ENCODE measurements around the gene SPRED2. TPM values are rescaled to one million over a fixed set of nuclear protein-coding genes. Genes with fewer than 3 reads are reported as not detected.

SPRED2 gene
- total and polyA plus RNA-seq, 2 experiments from 2014 or later, result 19.7 to 20.3 TPM

DNA sequence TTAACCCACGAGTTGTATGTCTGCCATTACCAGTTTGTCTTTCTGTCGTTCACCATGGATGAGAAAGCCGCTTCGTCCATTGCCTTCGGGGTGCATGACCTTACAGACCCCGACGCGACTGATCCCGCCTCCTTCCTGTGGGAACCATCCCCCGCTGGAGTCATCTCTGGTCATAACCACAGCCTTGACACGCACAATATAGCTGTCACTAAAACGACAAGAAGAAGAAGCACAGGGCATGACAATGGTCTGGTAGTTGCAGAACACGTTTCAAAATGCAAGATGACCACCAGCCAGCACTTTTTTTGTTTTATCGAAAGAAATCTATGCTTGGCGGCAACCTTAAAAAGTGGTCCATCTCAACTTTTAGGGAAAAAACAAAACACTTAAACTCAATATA is 87.7 kb downstream of the SPRED2 start:
- Histone ChIP-seq H3K36me3 (ENCODE audit: low read depth) (0 out of 2 replicates have a peak, but pooled peaks cover 3% of the 10 kb centered on the region), H3K27me3 (replicated peaks; ENCODE audit: insufficient read depth) (no peaks in the 10 kb centered on the region), H3K4me2 (ENCODE audit: unreplicated experiment) (no peak overlapping the region), H3K9ac (no peak overlapping the region), H3K4me1 (ENCODE audit: insufficient read depth) (peaks cover 20% of the 10 kb centered on the region), H3K9me3 (ENCODE audit: low read depth) (no peaks in the 10 kb centered on the region), H4K20me1 (ENCODE audit: insufficient read depth) (no peaks in the 10 kb centered on the region), H3K79me2 (ENCODE audit: insufficient read depth) (peaks cover 92% of the 10 kb centered on the region), H3K9me2 (ENCODE audit: insufficient read depth) (0 out of 2 replicates have a peak, but pooled peaks cover 5% of the 10 kb centered on the region), H3K4me3 (no peak overlapping the region), H3K27ac (no peak overlapping the region), H3F3A (ENCODE audit: insufficient read depth) (peaks cover 21% of the 10 kb centered on the region), H2AFZ (no peak overlapping the region)
- TF ChIP-seq EZH2phosphoT487 (IDR thresholded peaks at IDR 0.05; ENCODE audit: insufficient read depth, low read depth), result no peak
- no peak for TF ChIP-seq EZH2 (IDR thresholded peaks at IDR 0.05; ENCODE audit: insufficient read depth, poor library complexity, severe bottlenecking)
- 84 to 89% methylated on average over 15 of the region's 15 CpGs for WGBS, 2 experiments (ENCODE audit: low coverage in 1 of 2, low lambda C conversion rate in 2 of 2, missing lambda C conversion rate in 2 of 2)
- DNase-seq, result no peak
- in situ Hi-C loops (cut with MboI), result no loop called here

DNA sequence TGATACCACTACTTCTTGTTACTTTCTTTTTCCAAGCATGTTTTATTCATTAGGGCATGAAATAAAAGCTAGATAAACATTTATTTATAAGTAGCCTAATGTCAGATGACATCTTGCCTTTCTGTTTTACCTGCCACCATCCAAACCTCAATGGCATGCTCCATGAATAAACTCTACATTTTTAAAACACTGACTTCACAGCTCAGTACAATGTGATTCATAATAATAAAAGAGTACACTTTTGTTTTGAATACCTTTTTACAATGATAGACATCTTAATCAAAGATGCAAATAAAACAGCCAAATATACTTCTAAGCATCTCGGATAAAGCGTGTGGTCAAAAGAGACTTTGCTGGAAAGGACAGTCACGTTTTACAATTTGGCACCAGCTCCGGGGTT is 88.2 kb downstream of the SPRED2 start:
- no peaks in the 10 kb centered on the region for H3K9me3 ChIP-seq (ENCODE audit: low read depth)
- no peaks in the 10 kb centered on the region for H4K20me1 ChIP-seq (ENCODE audit: insufficient read depth)
- H3K4me1 ChIP-seq (ENCODE audit: insufficient read depth), result peaks cover 15% of the 10 kb centered on the region
- H3K36me3 ChIP-seq (ENCODE audit: low read depth), result 0 out of 2 replicates have a peak, but pooled peaks cover 3% of the 10 kb centered on the region
- H3F3A ChIP-seq (ENCODE audit: insufficient read depth), result peaks cover 18% of the 10 kb centered on the region
- H2AFZ ChIP-seq, result no peak overlapping the region
- TF ChIP-seq EZH2phosphoT487 (IDR thresholded peaks at IDR 0.05; ENCODE audit: insufficient read depth, low read depth), result no peak
- DNase-seq, result no peak
- H3K9me2 ChIP-seq (ENCODE audit: insufficient read depth), result 0 out of 2 replicates have a peak, but pooled peaks cover 5% of the 10 kb centered on the region
- H3K4me3 ChIP-seq, result no peak overlapping the region
- no peaks in the 10 kb centered on the region for H3K27me3 ChIP-seq (replicated peaks; ENCODE audit: insufficient read depth)
- 95 to 96% methylated on average over 4 of the region's 4 CpGs for WGBS, 2 experiments (ENCODE audit: low coverage in 1 of 2, low lambda C conversion rate in 2 of 2, missing lambda C conversion rate in 2 of 2)
- in situ Hi-C loops (cut with MboI), result no loop called here
- peaks cover 87% of the 10 kb centered on the region for H3K79me2 ChIP-seq (ENCODE audit: insufficient read depth)
- no peak overlapping the region for H3K4me2 ChIP-seq (ENCODE audit: unreplicated experiment)
- H3K9ac ChIP-seq, result no peak overlapping the region
- no peak overlapping the region for H3K27ac ChIP-seq

DNA sequence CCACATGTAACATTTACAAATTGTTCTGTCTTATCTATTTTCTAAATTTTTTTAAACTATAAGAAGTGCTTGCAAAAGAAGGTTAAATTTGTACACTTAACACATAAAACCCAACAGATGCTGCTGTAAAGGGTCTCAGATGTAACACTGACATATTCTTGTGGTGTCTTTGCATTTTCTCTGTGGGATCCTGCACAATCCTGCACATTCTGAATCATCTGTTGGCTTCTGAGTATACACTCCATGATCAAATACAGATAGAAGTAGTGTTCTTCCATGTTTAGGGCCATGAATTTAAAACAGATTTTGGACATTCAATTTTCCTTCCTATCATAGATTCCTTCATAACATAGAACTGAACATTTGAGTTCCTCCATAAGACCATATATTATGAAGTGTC is 89.0 kb downstream of the SPRED2 start:
- peaks cover 79% of the 10 kb centered on the region for H3K79me2 ChIP-seq (ENCODE audit: insufficient read depth)
- peak; percentile 17 for DNase-seq
- 0 out of 2 replicates have a peak, but pooled peaks cover 5% of the 10 kb centered on the region for H3K9me2 ChIP-seq (ENCODE audit: insufficient read depth)
- H3K27me3 ChIP-seq (replicated peaks; ENCODE audit: insufficient read depth), result no peaks in the 10 kb centered on the region
- H3K27ac ChIP-seq, result no peak overlapping the region
- H3F3A ChIP-seq (ENCODE audit: insufficient read depth), result peaks cover 18% of the 10 kb centered on the region
- TF ChIP-seq EZH2phosphoT487 (IDR thresholded peaks at IDR 0.05; ENCODE audit: insufficient read depth, low read depth), result no peak
- TF ChIP-seq EZH2 (IDR thresholded peaks at IDR 0.05; ENCODE audit: insufficient read depth, poor library complexity, severe bottlenecking), result no peak
- 0 out of 2 replicates have a peak, but pooled peaks cover 3% of the 10 kb centered on the region for H3K36me3 ChIP-seq (ENCODE audit: low read depth)
- in situ Hi-C loops (cut with MboI), result no loop called here
- peaks cover 14% of the 10 kb centered on the region for H3K4me1 ChIP-seq (ENCODE audit: insufficient read depth)
- no peak overlapping the region for H3K9ac ChIP-seq
- H3K4me2 ChIP-seq (ENCODE audit: unreplicated experiment), result no peak overlapping the region
- H3K9me3 ChIP-seq (ENCODE audit: low read depth), result no peaks in the 10 kb centered on the region
- H4K20me1 ChIP-seq (ENCODE audit: insufficient read depth), result no peaks in the 10 kb centered on the region
- no peak overlapping the region for H3K4me3 ChIP-seq
- H2AFZ ChIP-seq, result no peak overlapping the region

DNA sequence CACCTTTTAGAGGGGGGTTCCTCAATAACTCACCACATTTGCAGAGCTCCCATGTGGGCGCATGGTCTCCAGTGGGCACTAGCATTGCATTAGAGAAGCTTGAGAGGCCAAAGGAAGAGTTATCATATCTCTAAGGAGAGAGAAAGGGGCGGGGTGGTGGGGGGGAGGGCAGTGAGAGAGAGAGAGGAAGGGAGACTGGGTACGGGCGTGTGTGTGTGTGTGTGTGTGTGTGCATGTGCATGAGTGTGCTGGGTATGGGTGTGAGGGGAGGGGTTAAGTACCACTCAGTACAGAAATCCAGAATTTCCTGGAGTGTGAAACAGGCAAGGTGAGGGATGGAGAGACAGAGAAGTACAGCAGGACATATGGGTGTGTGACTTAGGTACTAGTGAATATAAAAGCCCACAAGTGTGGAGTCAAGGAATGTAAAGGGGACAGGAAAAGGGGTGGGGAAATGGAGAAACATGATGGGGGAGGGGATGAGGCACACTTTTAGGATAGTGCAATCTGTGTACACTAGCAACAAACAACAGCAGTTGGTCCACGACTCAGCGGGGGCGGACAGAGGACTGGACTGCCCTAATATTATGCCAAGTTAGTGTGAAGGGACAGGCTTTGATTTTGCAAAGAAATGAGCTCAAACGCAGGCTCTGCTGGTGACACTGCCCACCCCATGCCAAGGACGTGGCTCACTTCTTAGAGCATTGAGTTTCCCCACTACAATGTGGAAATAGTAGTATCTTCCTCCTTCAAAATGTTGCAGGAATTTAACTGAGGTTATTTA is 91.3 kb downstream of the SPRED2 start:
- no peak overlapping the region for H3K27ac ChIP-seq
- in situ Hi-C loops (cut with MboI), result no loop called here
- DNase-seq, result no peak
- H2AFZ ChIP-seq, result no peak overlapping the region
- WGBS, 2 experiments (ENCODE audit: low coverage in 1 of 2, low lambda C conversion rate in 2 of 2, missing lambda C conversion rate in 2 of 2), result 87 to 95% methylated on average over 6 to 9 of the region's 9 CpGs
- no peaks in the 10 kb centered on the region for H3K9me3 ChIP-seq (ENCODE audit: low read depth)
- TF ChIP-seq EZH2 (IDR thresholded peaks at IDR 0.05; ENCODE audit: insufficient read depth, poor library complexity, severe bottlenecking) (no peak), EZH2phosphoT487 (IDR thresholded peaks at IDR 0.05; ENCODE audit: insufficient read depth, low read depth) (no peak)
- no peaks in the 10 kb centered on the region for H4K20me1 ChIP-seq (ENCODE audit: insufficient read depth)
- 0 out of 2 replicates have a peak, but pooled peaks cover 3% of the 10 kb centered on the region for H3K36me3 ChIP-seq (ENCODE audit: low read depth)
- H3K9ac ChIP-seq, result no peak overlapping the region
- H3F3A ChIP-seq (ENCODE audit: insufficient read depth), result peaks cover 18% of the 10 kb centered on the region
- H3K27me3 ChIP-seq (replicated peaks; ENCODE audit: insufficient read depth), result no peaks in the 10 kb centered on the region
- no peak overlapping the region for H3K4me2 ChIP-seq (ENCODE audit: unreplicated experiment)
- peaks cover 74% of the 10 kb centered on the region for H3K79me2 ChIP-seq (ENCODE audit: insufficient read depth)
- H3K4me1 ChIP-seq (ENCODE audit: insufficient read depth), result peaks cover 14% of the 10 kb centered on the region
- no peaks in the 10 kb centered on the region for H3K9me2 ChIP-seq (ENCODE audit: insufficient read depth)
- no peak overlapping the region for H3K4me3 ChIP-seq
